Measurements from ENCODE around the gene GHRL. TPM values are rescaled to one million over a fixed set of nuclear protein-coding genes. Genes with fewer than 3 reads are reported as not detected.

The GHRL gene, protein sequence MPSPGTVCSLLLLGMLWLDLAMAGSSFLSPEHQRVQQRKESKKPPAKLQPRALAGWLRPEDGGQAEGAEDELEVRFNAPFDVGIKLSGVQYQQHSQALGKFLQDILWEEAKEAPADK
- not detected in 2 replicates for total RNA-seq

GRCh38 chr3:10292505-10293419 lies at the start of gene GHRL:
Gene GHRL, minus strand, starts transcription at chr3:10292947. Its CDS starts 2,767 bp downstream, at chr3:10290180.

GRCh38 chr3:10248184-10248983 lies 44.4 kb downstream of the GHRL start, which contains the start of gene TATDN2:
Gene TATDN2, plus strand, starts transcription at chr3:10248459. Its CDS starts 742 bp downstream, at chr3:10249201.

Other genes starting within 250 kb of the GHRL start
- gene FANCD2OS, start 184.7 kb downstream of the GHRL start, total RNA-seq, result 2.3 TPM in 1 of 2 replicates, not detected in the other
- 101 and 142 TPM in 2 replicates for gene BRK1, start 177.3 kb downstream of the GHRL start, total RNA-seq
- gene VHL, start 151.2 kb downstream of the GHRL start, total RNA-seq, result 28.6 and 36.1 TPM in 2 replicates
- gene IRAK2, start 128.0 kb downstream of the GHRL start, total RNA-seq, result 2.9 and 6.1 TPM in 2 replicates
- gene TATDN2, start 44.5 kb downstream of the GHRL start, total RNA-seq, result 11.1 and 11.8 TPM in 2 replicates
- 133 and 155 TPM in 2 replicates for gene SEC13, start 28.2 kb upstream of the GHRL start, total RNA-seq
- gene ATP2B2, start 212.6 kb upstream of the GHRL start, total RNA-seq, result not detected in 2 replicates

All from airway epithelial cell (primary cell).